ES-I3 (cell line): Measurements from ENCODE around the gene KTN1.

ENCODE experiments used
- H3K36me3 ChIP-seq: 2 replicates; pipeline ENCODE4 v1.6.1; 2013; ENCODE audit warnings: mild to moderate bottlenecking, low read length, control low read depth, moderate library complexity; ENCODE audit not compliant: insufficient read depth
- H3K4me1 ChIP-seq: 2 replicates; pipeline ENCODE4 v1.6.1; 2013; ENCODE audit warnings: mild to moderate bottlenecking, control low read depth, low read length; ENCODE audit not compliant: insufficient read depth
- H3K9ac ChIP-seq: 2 replicates; pipeline ENCODE4 v1.6.1; 2013; ENCODE audit warnings: low read depth, mild to moderate bottlenecking, low read length, moderate library complexity
- H3K9me3 ChIP-seq: 2 replicates; pipeline ENCODE4 v1.6.1; 2013; ENCODE audit warnings: mild to moderate bottlenecking, low read length, moderate library complexity; ENCODE audit not compliant: control insufficient read depth, insufficient read depth

Gene KTN1

GRCh38 chr14:55715889-55716288 lies 135.9 kb downstream of the KTN1 start:
- Histone ChIP-seq H3K9me3 (no peaks in the 10 kb centered on the region), H3K36me3 (no peaks in the 10 kb centered on the region), H3K4me1 (no peaks in the 10 kb centered on the region; the same call in 1 of the 2 replicates), H3K9ac (no peak overlapping the region)

- Histone ChIP-seq H3K4me1 (no peaks in the 10 kb centered on the region; the same call in 1 of the 2 replicates), H3K36me3 (no peaks in the 10 kb centered on the region), H3K9ac (no peak overlapping the region), H3K9me3 (no peaks in the 10 kb centered on the region)
Observed at GRCh38 chr14:55717621-55718020, 137.6 kb downstream of the KTN1 start.

GRCh38 chr14:55718551-55718950 lies 138.5 kb downstream of the KTN1 start:
- Histone ChIP-seq H3K4me1 (no peaks in the 10 kb centered on the region), H3K36me3 (no peaks in the 10 kb centered on the region), H3K9ac (no peak overlapping the region), H3K9me3 (no peaks in the 10 kb centered on the region)

GRCh38 chr14:55720796-55721195 lies 140.8 kb downstream of the KTN1 start:
- no peaks in the 10 kb centered on the region for H3K4me1 ChIP-seq
- no peak overlapping the region for H3K9ac ChIP-seq
- no peaks in the 10 kb centered on the region for H3K36me3 ChIP-seq
- no peaks in the 10 kb centered on the region for H3K9me3 ChIP-seq

GRCh38 chr14:55721353-55721752 lies 141.3 kb downstream of the KTN1 start:
- H3K9me3 ChIP-seq = no peaks in the 10 kb centered on the region
- no peaks in the 10 kb centered on the region for H3K4me1 ChIP-seq
- no peaks in the 10 kb centered on the region for H3K36me3 ChIP-seq
- H3K9ac ChIP-seq = no peak overlapping the region

- Histone ChIP-seq H3K9ac (no peak overlapping the region), H3K9me3 (no peaks in the 10 kb centered on the region), H3K4me1 (no peaks in the 10 kb centered on the region), H3K36me3 (no peaks in the 10 kb centered on the region)
Observed at GRCh38 chr14:55722054-55722453, 142.0 kb downstream of the KTN1 start.

- H3K4me1 ChIP-seq = no peaks in the 10 kb centered on the region
Observed at GRCh38 chr14:55724736-55725135, 144.7 kb downstream of the KTN1 start.

GRCh38 chr14:55730592-55731310 lies 150.7 kb downstream of the KTN1 start:
- H3K36me3 ChIP-seq = no peaks in the 10 kb centered on the region
- no peaks in the 10 kb centered on the region for H3K4me1 ChIP-seq
- no peak overlapping the region for H3K9ac ChIP-seq
- H3K9me3 ChIP-seq = no peaks in the 10 kb centered on the region

More at GRCh38 chr14:55724736-55725135, 144.7 kb downstream of the KTN1 start:
- Histone ChIP-seq H3K9me3 (no peaks in the 10 kb centered on the region), H3K36me3 (no peaks in the 10 kb centered on the region), H3K9ac (no peak overlapping the region)

- H3K9ac ChIP-seq = no peak overlapping the region
- no peaks in the 10 kb centered on the region for H3K9me3 ChIP-seq
- no peaks in the 10 kb centered on the region for H3K36me3 ChIP-seq
- H3K4me1 ChIP-seq = no peaks in the 10 kb centered on the region
Observed at GRCh38 chr14:55731311-55731872, 151.4 kb downstream of the KTN1 start.

- H3K9me3 ChIP-seq = no peaks in the 10 kb centered on the region
Observed at GRCh38 chr14:55731881-55732498, 152.0 kb downstream of the KTN1 start.

GRCh38 chr14:55733599-55733998 lies 153.6 kb downstream of the KTN1 start:
- Histone ChIP-seq H3K9ac (no peak overlapping the region), H3K4me1 (no peaks in the 10 kb centered on the region), H3K36me3 (no peaks in the 10 kb centered on the region), H3K9me3 (no peaks in the 10 kb centered on the region)

More at GRCh38 chr14:55731881-55732498, 152.0 kb downstream of the KTN1 start:
- no peak overlapping the region for H3K9ac ChIP-seq
- H3K4me1 ChIP-seq = no peaks in the 10 kb centered on the region
- no peaks in the 10 kb centered on the region for H3K36me3 ChIP-seq
